OCI-LY1 (cell line): ENCODE results near the gene TMEM164.

Source experiments
- CTCF ChIP-seq: fragments of 200-600 bp; sonication (generic), shearing (Covaris generic); IDR thresholded peaks from 2 replicates; pipeline ENCODE4 v1.5.1; 2017; ENCODE audit warnings: mild to moderate bottlenecking, antibody characterized with exemption, low read length, moderate library complexity, mixed read lengths
- EZH2 ChIP-seq: fragments of 200-600 bp; sonication (generic), shearing (Covaris generic); IDR thresholded peaks from 2 replicates; pipeline ENCODE4 v1.8.0; 2017; ENCODE audit warnings: borderline replicate concordance, mixed run types, mild to moderate bottlenecking, antibody characterized with exemption, low read length, moderate library complexity, mixed read lengths

- TF ChIP-seq CTCF (no peak), EZH2 (no peak)
Measured at GRCh38 chrX:110051559-110051958, 48.6 kb downstream of the TMEM164 start.
